Dendritic cell treated with granulocyte-macrophage colony-stimulating factor and Interleukin-4, amounts not matched to agents 40 ng/mL and 50 ng/mL, for 4 days (primary cell): ENCODE measurements around the gene TFEC.
"Not testable (repeated sequence)": the region's sequence is repeated elsewhere in the genome, so short reads cannot be mapped to it uniquely, and the experiment has no call there.

Experiments
- H3K27ac Mint-ChIP-seq: one replicate; pipeline ENCODE4 v1.8.0; 2022; ENCODE audit warnings: mild to moderate bottlenecking, mixed read lengths
- H3K27me3 Mint-ChIP-seq: one replicate; pipeline ENCODE4 v1.8.0; 2022; ENCODE audit warnings: mild to moderate bottlenecking, mixed read lengths
- H3K36me3 Mint-ChIP-seq: one replicate; pipeline ENCODE4 v1.8.0; 2022; ENCODE audit warnings: low read depth, mixed read lengths
- H3K4me1 Mint-ChIP-seq: one replicate; pipeline ENCODE4 v1.8.0; 2022; ENCODE audit warnings: low read depth, mixed read lengths
- H3K4me3 Mint-ChIP-seq: one replicate; pipeline ENCODE4 v1.8.0; 2022; ENCODE audit warnings: mild to moderate bottlenecking, moderate library complexity, mixed read lengths
- H3K9me3 Mint-ChIP-seq: one replicate; pipeline ENCODE4 v1.8.0; 2022; ENCODE audit warnings: mixed read lengths
- intact Hi-C: fragments of 100-400 bp; cut with micrococcal nuclease; formaldehyde crosslinking; loops from one replicate; pipeline ENCODE4 v1.15.0; 2022

TFEC gene

GRCh38 chr7:116030651-116031276, at the start of gene TFEC:
TFEC (minus strand) TSS chr7:116030763; CDS start chr7:115984441, 46,322 bp downstream.
- Mint-ChIP-seq H3K4me1 (peaks cover 33% of the 10 kb centered on the region), H3K4me3 (peak within 1 kb of the TSS; percentile 93)
- intact Hi-C loops = no loop called here

GRCh38 chr7:116075351-116076145, 45.0 kb upstream of the TFEC start:
- Mint-ChIP-seq H3K27me3 (no peaks in the 10 kb centered on the region), H3K27ac (peak overlapping the region; percentile 23), H3K4me1 (peaks cover 8% of the 10 kb centered on the region), H3K36me3 (no peaks in the 10 kb centered on the region), H3K9me3 (peaks cover 25% of the 10 kb centered on the region), H3K4me3 (no peak overlapping the region)
- intact Hi-C loops = no loop called here

More at GRCh38 chr7:116030651-116031276, at the start of gene TFEC:
- peak within 1 kb of the TSS; percentile 89 for H3K27ac Mint-ChIP-seq
- no peaks in the 10 kb centered on the region for H3K27me3 Mint-ChIP-seq
- H3K36me3 Mint-ChIP-seq = peaks cover 38% of the 10 kb centered on the region
- H3K9me3 Mint-ChIP-seq = no peaks in the 10 kb centered on the region

- no peaks in the 10 kb centered on the region for H3K36me3 Mint-ChIP-seq
- H3K27me3 Mint-ChIP-seq = no peaks in the 10 kb centered on the region
- intact Hi-C loops = no loop called here
- H3K4me1 Mint-ChIP-seq = peaks cover 8% of the 10 kb centered on the region
- no peaks in the 10 kb centered on the region for H3K9me3 Mint-ChIP-seq
- H3K27ac Mint-ChIP-seq = no peak overlapping the region
- H3K4me3 Mint-ChIP-seq = no peak overlapping the region
Measured at GRCh38 chr7:116071629-116072028, 41.1 kb upstream of the TFEC start.

- intact Hi-C loops = no loop called here
- no peaks in the 10 kb centered on the region for H3K27me3 Mint-ChIP-seq
- no peaks in the 10 kb centered on the region for H3K36me3 Mint-ChIP-seq
- H3K9me3 Mint-ChIP-seq = peaks cover 6% of the 10 kb centered on the region
- no peak overlapping the region for H3K27ac Mint-ChIP-seq
- H3K4me3 Mint-ChIP-seq = no peak overlapping the region
- H3K4me1 Mint-ChIP-seq = no peaks in the 10 kb centered on the region
Measured at GRCh38 chr7:116064179-116064578, 33.6 kb upstream of the TFEC start.

GRCh38 chr7:116062666-116063065, 32.1 kb upstream of the TFEC start:
- no peak overlapping the region for H3K4me3 Mint-ChIP-seq
- peaks cover 6% of the 10 kb centered on the region for H3K9me3 Mint-ChIP-seq
- no peaks in the 10 kb centered on the region for H3K36me3 Mint-ChIP-seq
- no peaks in the 10 kb centered on the region for H3K4me1 Mint-ChIP-seq
- intact Hi-C loops = no loop called here
- H3K27ac Mint-ChIP-seq = no peak overlapping the region
- no peaks in the 10 kb centered on the region for H3K27me3 Mint-ChIP-seq

- no peak overlapping the region for H3K27ac Mint-ChIP-seq
- H3K4me3 Mint-ChIP-seq = no peak overlapping the region
- intact Hi-C loops = no loop called here
- no peaks in the 10 kb centered on the region for H3K36me3 Mint-ChIP-seq
- no peaks in the 10 kb centered on the region for H3K27me3 Mint-ChIP-seq
- H3K9me3 Mint-ChIP-seq = peaks cover 25% of the 10 kb centered on the region
- H3K4me1 Mint-ChIP-seq = peaks cover 5% of the 10 kb centered on the region
Measured at GRCh38 chr7:116052006-116052405, 21.4 kb upstream of the TFEC start.

GRCh38 chr7:116047261-116047660, 16.7 kb upstream of the TFEC start:
- peaks cover 34% of the 10 kb centered on the region for H3K9me3 Mint-ChIP-seq
- intact Hi-C loops, H3K36me3 Mint-ChIP-seq, H3K27ac Mint-ChIP-seq, H3K4me3 Mint-ChIP-seq, H3K27me3 Mint-ChIP-seq: not testable (repeated sequence)
- H3K4me1 Mint-ChIP-seq = peaks cover 18% of the 10 kb centered on the region

GRCh38 chr7:116045532-116045931, 15.0 kb upstream of the TFEC start:
- Mint-ChIP-seq H3K4me1 (peaks cover 26% of the 10 kb centered on the region), H3K4me3 (no peak overlapping the region), H3K9me3 (peaks cover 34% of the 10 kb centered on the region), H3K36me3 (no peaks in the 10 kb centered on the region), H3K27ac (no peak overlapping the region), H3K27me3 (no peaks in the 10 kb centered on the region)
- intact Hi-C loops = no loop called here

GRCh38 chr7:116041615-116042014, 11.1 kb upstream of the TFEC start:
- intact Hi-C loops = no loop called here
- H3K27me3 Mint-ChIP-seq = no peaks in the 10 kb centered on the region

GRCh38 chr7:116037401-116037800, 6.8 kb upstream of the TFEC start:
- Mint-ChIP-seq H3K9me3 (no peaks in the 10 kb centered on the region), H3K4me1 (peaks cover 11% of the 10 kb centered on the region), H3K27ac (no peak overlapping the region), H3K36me3 (no peaks in the 10 kb centered on the region), H3K4me3 (no peak overlapping the region), H3K27me3 (no peaks in the 10 kb centered on the region)
- intact Hi-C loops = no loop called here

More at GRCh38 chr7:116041615-116042014, 11.1 kb upstream of the TFEC start:
- peaks cover 9% of the 10 kb centered on the region for H3K9me3 Mint-ChIP-seq
- H3K4me1 Mint-ChIP-seq = peaks cover 21% of the 10 kb centered on the region
- H3K27ac Mint-ChIP-seq = no peak overlapping the region
- H3K4me3 Mint-ChIP-seq = no peak overlapping the region
- H3K36me3 Mint-ChIP-seq = no peaks in the 10 kb centered on the region

GRCh38 chr7:116034411-116034810, 3.8 kb upstream of the TFEC start:
- Mint-ChIP-seq H3K9me3 (no peaks in the 10 kb centered on the region), H3K4me1 (peaks cover 5% of the 10 kb centered on the region)
- intact Hi-C loops = no loop called here

GRCh38 chr7:116032886-116033285, 2.3 kb upstream of the TFEC start:
- Mint-ChIP-seq H3K36me3 (peaks cover 17% of the 10 kb centered on the region), H3K27me3 (no peaks in the 10 kb centered on the region), H3K27ac (no peak overlapping the region), H3K9me3 (no peaks in the 10 kb centered on the region), H3K4me1 (peaks cover 12% of the 10 kb centered on the region), H3K4me3 (no peak overlapping the region)
- intact Hi-C loops = no loop called here

More at GRCh38 chr7:116034411-116034810, 3.8 kb upstream of the TFEC start:
- Mint-ChIP-seq H3K4me3 (no peak overlapping the region), H3K27ac (no peak overlapping the region), H3K36me3 (peaks cover 5% of the 10 kb centered on the region), H3K27me3 (no peaks in the 10 kb centered on the region)

GRCh38 chr7:116028787-116029186, 1.8 kb downstream of the TFEC start:
- Mint-ChIP-seq H3K4me3 (peak overlapping the region; percentile 88), H3K36me3 (peaks cover 58% of the 10 kb centered on the region), H3K4me1 (peaks cover 53% of the 10 kb centered on the region), H3K9me3 (no peaks in the 10 kb centered on the region), H3K27ac (peak overlapping the region; percentile 89), H3K27me3 (no peaks in the 10 kb centered on the region)
- intact Hi-C loops = loop anchor here (5.0 to 10.0 kb wide), 2 partner anchors 94 kb away; no protein-coding TSS in a partner anchor

GRCh38 chr7:116027786-116028185, 2.8 kb downstream of the TFEC start:
- H3K9me3 Mint-ChIP-seq = no peaks in the 10 kb centered on the region
- H3K27me3 Mint-ChIP-seq = no peaks in the 10 kb centered on the region
- peak overlapping the region; percentile 89 for H3K27ac Mint-ChIP-seq
- peaks cover 62% of the 10 kb centered on the region for H3K4me1 Mint-ChIP-seq
- intact Hi-C loops = loop anchor here (5.0 to 10.0 kb wide), 2 partner anchors 93 to 95 kb away; no protein-coding TSS in a partner anchor
- peaks cover 65% of the 10 kb centered on the region for H3K36me3 Mint-ChIP-seq
- peak overlapping the region; percentile 88 for H3K4me3 Mint-ChIP-seq
